ENCODE data around the gene TRAPPC12.

The TRAPPC12 gene

DNA sequence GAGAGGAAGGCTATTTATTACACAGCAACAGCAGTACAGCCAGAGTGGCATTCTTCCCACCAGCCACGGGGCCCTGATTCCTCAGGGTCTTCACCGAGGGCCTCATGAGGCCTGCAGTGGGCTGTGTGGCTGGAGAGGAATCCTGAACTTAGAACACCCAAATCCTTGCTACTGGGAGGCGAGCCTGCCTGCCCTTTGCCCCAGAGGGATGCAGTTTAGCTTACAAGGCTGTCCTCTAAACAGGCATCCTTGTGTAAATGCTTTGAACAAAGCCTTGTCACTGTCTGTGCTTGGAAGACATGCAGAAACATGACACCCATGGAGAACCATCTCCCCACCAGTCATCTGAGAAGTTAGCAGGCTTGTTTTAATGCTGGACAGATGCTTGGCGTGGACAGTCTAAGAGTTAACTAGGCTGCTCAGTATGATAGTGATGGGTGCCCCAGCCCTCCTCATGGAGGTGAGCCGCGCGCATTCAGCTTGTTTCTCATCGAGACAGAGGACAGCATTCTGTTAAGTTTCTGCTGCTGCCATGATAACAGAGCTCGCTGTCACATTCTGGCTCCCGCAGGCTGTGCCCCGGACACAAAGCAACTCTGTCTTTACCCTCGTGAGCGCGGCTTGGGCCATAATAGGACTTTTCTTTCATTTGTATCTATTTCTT lies 97.0 kb downstream of the TRAPPC12 start:
- H3K27me3 ChIP-seq (ENCODE audit: control insufficient read depth, low read length), result no peaks in the 10 kb centered on the region
- H3K36me3 ChIP-seq (ENCODE audit: control insufficient read depth, low read length), result peaks cover 15% of the 10 kb centered on the region
- peaks cover 4% of the 10 kb centered on the region; the same call in 1 of the 2 replicates for H3F3A ChIP-seq (ENCODE audit: control insufficient read depth, insufficient read depth)
- H3K4me3 ChIP-seq (ENCODE audit: low read length), result no peak overlapping the region
- H3K4me2 ChIP-seq (ENCODE audit: low read length), result no peak overlapping the region
- H3K9me3 ChIP-seq (ENCODE audit: control insufficient read depth, insufficient read depth, low read length), result no peaks in the 10 kb centered on the region
- no peaks in the 10 kb centered on the region for H3K9me2 ChIP-seq (replicated peaks; ENCODE audit: control insufficient read depth, low read length)
- H3K79me2 ChIP-seq (ENCODE audit: control insufficient read depth, low read length), result no peaks in the 10 kb centered on the region
- H3K27ac ChIP-seq (ENCODE audit: low read depth, low read length), result no peak overlapping the region
- H4K20me1 ChIP-seq (ENCODE audit: control insufficient read depth, insufficient read depth, low read depth, low read length), result no peaks in the 10 kb centered on the region
- TF ChIP-seq, protein P1, sequence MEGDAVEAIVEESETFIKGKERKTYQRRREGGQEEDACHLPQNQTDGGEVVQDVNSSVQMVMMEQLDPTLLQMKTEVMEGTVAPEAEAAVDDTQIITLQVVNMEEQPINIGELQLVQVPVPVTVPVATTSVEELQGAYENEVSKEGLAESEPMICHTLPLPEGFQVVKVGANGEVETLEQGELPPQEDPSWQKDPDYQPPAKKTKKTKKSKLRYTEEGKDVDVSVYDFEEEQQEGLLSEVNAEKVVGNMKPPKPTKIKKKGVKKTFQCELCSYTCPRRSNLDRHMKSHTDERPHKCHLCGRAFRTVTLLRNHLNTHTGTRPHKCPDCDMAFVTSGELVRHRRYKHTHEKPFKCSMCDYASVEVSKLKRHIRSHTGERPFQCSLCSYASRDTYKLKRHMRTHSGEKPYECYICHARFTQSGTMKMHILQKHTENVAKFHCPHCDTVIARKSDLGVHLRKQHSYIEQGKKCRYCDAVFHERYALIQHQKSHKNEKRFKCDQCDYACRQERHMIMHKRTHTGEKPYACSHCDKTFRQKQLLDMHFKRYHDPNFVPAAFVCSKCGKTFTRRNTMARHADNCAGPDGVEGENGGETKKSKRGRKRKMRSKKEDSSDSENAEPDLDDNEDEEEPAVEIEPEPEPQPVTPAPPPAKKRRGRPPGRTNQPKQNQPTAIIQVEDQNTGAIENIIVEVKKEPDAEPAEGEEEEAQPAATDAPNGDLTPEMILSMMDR (IDR thresholded peaks at IDR 0.05; ENCODE audit: low read depth, low read length, poor library complexity, severe bottlenecking), result no peak
- no peak for TF ChIP-seq EZH2phosphoT487 (IDR thresholded peaks at IDR 0.05; ENCODE audit: borderline replicate concordance, low read length)
- peaks cover 17% of the 10 kb centered on the region for H3K4me1 ChIP-seq (ENCODE audit: control insufficient read depth, low read length)

DNA sequence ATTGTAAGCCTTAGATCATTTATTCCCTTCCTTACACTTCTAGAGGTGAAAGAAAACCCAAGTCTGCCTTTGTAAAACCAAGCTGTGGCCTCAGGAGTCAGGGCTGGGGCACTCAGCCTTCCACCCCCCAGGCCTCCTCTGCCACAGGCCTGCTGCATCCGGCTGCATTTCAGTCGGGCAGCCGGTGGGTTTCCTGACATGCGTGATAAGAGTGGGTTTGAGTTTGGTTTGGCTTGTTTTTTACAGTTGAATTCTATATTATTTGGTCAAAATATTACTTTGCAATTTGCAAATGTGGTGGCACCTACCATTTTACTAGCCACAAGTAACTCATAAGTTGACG lies 97.5 kb downstream of the TRAPPC12 start:
- H3K9me2 ChIP-seq (replicated peaks; ENCODE audit: control insufficient read depth, low read length), result no peaks in the 10 kb centered on the region
- no peaks in the 10 kb centered on the region for H4K20me1 ChIP-seq (ENCODE audit: control insufficient read depth, insufficient read depth, low read depth, low read length)
- H3K27ac ChIP-seq (ENCODE audit: low read depth, low read length), result no peak overlapping the region
- no peaks in the 10 kb centered on the region for H3K27me3 ChIP-seq (ENCODE audit: control insufficient read depth, low read length)
- H3F3A ChIP-seq (ENCODE audit: control insufficient read depth, insufficient read depth), result peaks cover 4% of the 10 kb centered on the region; the same call in 1 of the 2 replicates
- H3K4me1 ChIP-seq (ENCODE audit: control insufficient read depth, low read length), result peaks cover 17% of the 10 kb centered on the region
- no peak overlapping the region for H3K4me3 ChIP-seq (ENCODE audit: low read length)
- H3K9me3 ChIP-seq (ENCODE audit: control insufficient read depth, insufficient read depth, low read length), result no peaks in the 10 kb centered on the region
- TF ChIP-seq, protein P1 (IDR thresholded peaks at IDR 0.05; ENCODE audit: low read depth, low read length, poor library complexity, severe bottlenecking), result no peak
- TF ChIP-seq EZH2phosphoT487 (IDR thresholded peaks at IDR 0.05; ENCODE audit: borderline replicate concordance, low read length), result no peak
- no peaks in the 10 kb centered on the region for H3K79me2 ChIP-seq (ENCODE audit: control insufficient read depth, low read length)
- H3K4me2 ChIP-seq (ENCODE audit: low read length), result no peak overlapping the region
- peaks cover 15% of the 10 kb centered on the region for H3K36me3 ChIP-seq (ENCODE audit: control insufficient read depth, low read length)

DNA sequence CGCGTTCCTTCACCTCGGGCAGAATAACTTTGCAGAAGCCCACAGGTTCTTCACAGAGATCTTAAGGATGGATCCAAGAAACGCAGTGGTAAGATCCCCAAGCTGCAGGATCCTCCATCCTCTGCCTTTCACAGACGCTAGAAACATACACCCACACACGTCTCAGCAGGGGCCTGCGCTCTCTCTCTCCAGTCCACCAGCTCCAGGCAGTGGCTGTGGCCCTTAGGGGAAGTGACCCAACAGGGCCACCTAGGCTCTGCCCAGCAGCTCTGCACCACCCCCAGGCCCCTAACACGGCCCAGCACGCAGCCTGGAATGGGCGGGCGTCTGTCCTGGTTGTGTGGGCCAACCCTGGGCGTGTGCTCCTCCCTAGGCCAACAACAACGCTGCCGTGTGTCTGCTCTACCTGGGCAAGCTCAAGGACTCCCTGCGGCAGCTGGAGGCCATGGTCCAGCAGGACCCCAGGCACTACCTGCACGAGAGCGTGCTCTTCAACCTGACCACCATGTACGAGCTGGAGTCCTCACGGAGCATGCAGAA lies 99.4 kb downstream of the TRAPPC12 start:
- no peak overlapping the region for H3K4me2 ChIP-seq (ENCODE audit: low read length)
- peaks cover 15% of the 10 kb centered on the region for H3K36me3 ChIP-seq (ENCODE audit: control insufficient read depth, low read length)
- no peaks in the 10 kb centered on the region for H3K9me3 ChIP-seq (ENCODE audit: control insufficient read depth, insufficient read depth, low read length)
- no peaks in the 10 kb centered on the region for H3K79me2 ChIP-seq (ENCODE audit: control insufficient read depth, low read length)
- no peaks in the 10 kb centered on the region for H3K9me2 ChIP-seq (replicated peaks; ENCODE audit: control insufficient read depth, low read length)
- H3K4me3 ChIP-seq (ENCODE audit: low read length), result no peak overlapping the region
- H3K4me1 ChIP-seq (ENCODE audit: control insufficient read depth, low read length), result peaks cover 17% of the 10 kb centered on the region
- H3K27me3 ChIP-seq (ENCODE audit: control insufficient read depth, low read length), result no peaks in the 10 kb centered on the region
- H4K20me1 ChIP-seq (ENCODE audit: control insufficient read depth, insufficient read depth, low read depth, low read length), result no peaks in the 10 kb centered on the region
- no peak overlapping the region for H3K27ac ChIP-seq (ENCODE audit: low read depth, low read length)
- H3F3A ChIP-seq (ENCODE audit: control insufficient read depth, insufficient read depth), result peaks cover 4% of the 10 kb centered on the region; the same call in 1 of the 2 replicates
- no peak for TF ChIP-seq EZH2phosphoT487 (IDR thresholded peaks at IDR 0.05; ENCODE audit: borderline replicate concordance, low read length)
- TF ChIP-seq, protein P1 (IDR thresholded peaks at IDR 0.05; ENCODE audit: low read depth, low read length, poor library complexity, severe bottlenecking), result no peak
